Activated CD4-positive, alpha-beta T cell treated with anti-CD3 and anti-CD28 coated beads for 24 hours (primary cell): ENCODE measurements around the gene RPL29.

Experiments used
- DNase-seq, 2 donors: peaks; one replicate each; pipeline ENCODE4 v3.0.0-alpha.2; 2020; ENCODE audit warnings: low read depth in 2 of 2

RPL29 gene

GRCh38 chr3:51983578-51984268 lies 12.0 kb downstream of the RPL29 start:
- DNase-seq = no peak

GRCh38 chr3:51982838-51983577 lies 12.7 kb downstream of the RPL29 start, which contains the start of gene ACY1:
Gene ACY1 (plus strand): TSS chr3:51983535. CDS start chr3:51984065, 530 bp downstream.
- DNase-seq = peak; percentile 59 to 72

GRCh38 chr3:51982352-51982837 lies 13.3 kb downstream of the RPL29 start:
- no peak for DNase-seq

- no peak for DNase-seq
Observed at GRCh38 chr3:51980253-51980652, 15.4 kb downstream of the RPL29 start.

- DNase-seq = no peak
Observed at GRCh38 chr3:51978143-51978502, 17.6 kb downstream of the RPL29 start.

- DNase-seq = no peak
Observed at GRCh38 chr3:51977446-51978142, 18.1 kb downstream of the RPL29 start.

GRCh38 chr3:51975852-51976549 lies 19.7 kb downstream of the RPL29 start:
- DNase-seq = no peak

- peak in 1 of 2 donors; percentile 46 for DNase-seq
Observed at GRCh38 chr3:51974963-51975851, 20.5 kb downstream of the RPL29 start, which contains the start of gene ABHD14A. Gene ABHD14A (plus strand): TSS chr3:51975064. CDS start chr3:51975136, 72 bp downstream.

- DNase-seq = no peak
Observed at GRCh38 chr3:51974277-51974962, 21.3 kb downstream of the RPL29 start.

- DNase-seq = no peak
Observed at GRCh38 chr3:51971350-51971749, 24.3 kb downstream of the RPL29 start.

GRCh38 chr3:51970606-51971300 lies 24.9 kb downstream of the RPL29 start:
- no peak for DNase-seq

GRCh38 chr3:51969841-51970240 lies 25.9 kb downstream of the RPL29 start:
- no peak for DNase-seq

- DNase-seq = no peak
Observed at GRCh38 chr3:51968883-51969678, 26.6 kb downstream of the RPL29 start.

GRCh38 chr3:51968170-51968775 lies 27.4 kb downstream of the RPL29 start:
- no peak for DNase-seq

GRCh38 chr3:51967384-51968169 lies 28.1 kb downstream of the RPL29 start, which contains the start of gene PCBP4:
Gene PCBP4 (minus strand): TSS chr3:51967454. CDS start chr3:51961240, 6,214 bp downstream.
- DNase-seq = no peak

GRCh38 chr3:51966922-51967383 lies 28.7 kb downstream of the RPL29 start:
- DNase-seq = no peak

GRCh38 chr3:51966486-51966885 lies 29.2 kb downstream of the RPL29 start:
- no peak for DNase-seq
